H1 (cell line): ENCODE results near the gene PSMA5. TPM values are rescaled to one million over a fixed set of nuclear protein-coding genes. Genes with fewer than 3 reads are reported as not detected.

Experiments used
- FOSL1 ChIP-seq: IDR thresholded peaks from 2 replicates; pipeline ENCODE4 v1.6.1; 2011; ENCODE audit warnings: mild to moderate bottlenecking, low read depth, low read length, moderate library complexity; ENCODE audit not compliant: insufficient read depth
- HDAC2 ChIP-seq, 2 experiments: fragments of 300-600 bp in 1 of 2; sonication (generic) in 1 of 2; IDR thresholded peaks; 2 replicates each; pipeline ENCODE4 v1.6.1; 2011 to 2012; ENCODE audit warnings: low read depth in 2 of 2, low read length in 2 of 2, mild to moderate bottlenecking in 2 of 2, moderate library complexity in 2 of 2, borderline replicate concordance in 1 of 2, inconsistent platforms in 1 of 2
- KDM4A ChIP-seq: IDR thresholded peaks from one replicate; pipeline ENCODE4 v1.7.1; 2012; ENCODE audit warnings: low read depth, mild to moderate bottlenecking, moderate library complexity, low read length, inconsistent platforms; ENCODE audit not compliant: severe bottlenecking
- RBBP5 ChIP-seq: IDR thresholded peaks from 2 replicates; pipeline ENCODE4 v1.7.1; 2012; ENCODE audit warnings: low read depth, mild to moderate bottlenecking, inconsistent platforms, low read length, moderate library complexity, borderline replicate concordance
- RFX5 ChIP-seq: IDR thresholded peaks from 2 replicates; pipeline ENCODE4 v1.6.1; 2011; ENCODE audit warnings: low read depth, low read length, improper control_type of control experiment, borderline replicate concordance
- polyA plus RNA-seq, 7 experiments: library from polyadenylated mRNA; depleted of rRNA in 3 of 7; stranded (reverse) in 5 of 7; unstranded in 2 of 7; fragments of >200 nt in 5 of 7; fragments of 200-250 nt in 2 of 7; gene quantifications; 1 replicate in 5 of 7; 2 replicates in 1 of 7; 4 replicates in 1 of 7; pipeline versions ENCODE4 v1.2.1 to v1.2.3, GENCODE V29; 2011 to 2013; ENCODE audit warnings: missing spikeins in 2 of 7, mixed read lengths in 2 of 7
- total RNA-seq: library from RNA; stranded (reverse); fragmentation: NEBNext Ultra II Directional; extraction: Animal tissue kit (Norgen Biotek cat#: 25700); gene quantifications from 2 replicates; pipeline ENCODE4 v1.2.1, GENCODE V29; 2021

The PSMA5 gene
- total and polyA plus RNA-seq, 2 of the 8 experiments (the other 6 are each of a cell fraction or from before 2014, with no cell fraction given) = 140 to 166 TPM

GRCh38 chr1:109457819-109458218 lies 31.6 kb upstream of the PSMA5 start (continued):
- no peak for TF ChIP-seq HDAC2 (IDR thresholded peaks at IDR 0.05; ENCODE audit: borderline replicate concordance in 1 of 2, low read depth in 2 of 2, low read length in 2 of 2)
- TF ChIP-seq KDM4A = no peak
- no peak for TF ChIP-seq FOSL1
- no peak for TF ChIP-seq RBBP5
- no peak for TF ChIP-seq RFX5
